H9 (cell line): Measurements from ENCODE around the gene RAD18. TPM values are rescaled to one million over a fixed set of nuclear protein-coding genes. Genes with fewer than 3 reads are reported as not detected.

Source experiments
- DNase-seq: peaks from one replicate; pipeline ENCODE4 v3.0.0-alpha.2; 2017
- H2AFZ ChIP-seq: one replicate; pipeline ENCODE4 v1.6.1; 2013; ENCODE audit warnings: mild to moderate bottlenecking, low read length, control low read depth, moderate library complexity
- H2AK5ac ChIP-seq: 2 replicates; pipeline ENCODE4 v1.6.1; 2013; ENCODE audit warnings: low read length, control low read depth, mixed read lengths; ENCODE audit not compliant: insufficient read length
- H2BK120ac ChIP-seq: one replicate; pipeline ENCODE4 v1.6.1; 2013; ENCODE audit warnings: low read depth, mild to moderate bottlenecking, low read length, control low read depth, inconsistent platforms; ENCODE audit not compliant: poor library complexity, severe bottlenecking
- H2BK12ac ChIP-seq: 2 replicates; pipeline ENCODE4 v1.6.1; 2013; ENCODE audit warnings: low read length, control low read depth, mixed read lengths, low read depth; ENCODE audit not compliant: insufficient read length
- H2BK15ac ChIP-seq: 2 replicates; pipeline ENCODE4 v1.6.1; 2013; ENCODE audit warnings: low read depth, low read length, control low read depth
- H2BK20ac ChIP-seq: one replicate; pipeline ENCODE4 v1.6.1; 2013; ENCODE audit warnings: low read depth, mild to moderate bottlenecking, low read length, control low read depth, inconsistent platforms; ENCODE audit not compliant: poor library complexity, severe bottlenecking
- H2BK5ac ChIP-seq: 2 replicates; pipeline ENCODE4 v1.6.1; 2013; ENCODE audit warnings: low read length, control low read depth, mixed read lengths; ENCODE audit not compliant: insufficient read length
- H3K14ac ChIP-seq: 2 replicates; pipeline ENCODE4 v1.6.1; 2013; ENCODE audit warnings: low read length, control low read depth; ENCODE audit not compliant: insufficient read depth
- H3K18ac ChIP-seq: 2 replicates; pipeline ENCODE4 v1.6.1; 2013; ENCODE audit warnings: low read depth, mild to moderate bottlenecking, mixed read lengths, low read length, control low read depth; ENCODE audit not compliant: insufficient read length
- H3K23ac ChIP-seq: 2 replicates; pipeline ENCODE4 v1.6.1; 2013; ENCODE audit warnings: low read length, control low read depth, mixed read lengths, low read depth; ENCODE audit not compliant: insufficient read length
- H3K23me2 ChIP-seq: 2 replicates; pipeline ENCODE4 v1.6.1; 2013; ENCODE audit warnings: low read depth, mild to moderate bottlenecking, mixed read lengths, low read length, control low read depth; ENCODE audit not compliant: insufficient read length, poor library complexity, severe bottlenecking
- H3K27ac ChIP-seq: 2 replicates; pipeline ENCODE4 v1.5.1; 2013; ENCODE audit warnings: low read length, control low read depth, mixed read lengths, low read depth; ENCODE audit not compliant: insufficient read length
- H3K27me3 ChIP-seq: 2 replicates; pipeline ENCODE4 v1.6.1; 2013; ENCODE audit warnings: low read length, control low read depth, inconsistent platforms; ENCODE audit not compliant: insufficient read depth
- H3K4ac ChIP-seq: 2 replicates; pipeline ENCODE4 v1.6.1; 2013; ENCODE audit warnings: low read depth, mild to moderate bottlenecking, control low read depth, inconsistent platforms, low read length, moderate library complexity
- H3K4me1 ChIP-seq: 2 replicates; pipeline ENCODE4 v1.6.1; 2013; ENCODE audit warnings: low read length, control low read depth, inconsistent platforms; ENCODE audit not compliant: insufficient read depth
- H3K4me2 ChIP-seq: 2 replicates; pipeline ENCODE4 v1.6.1; 2013; ENCODE audit warnings: low read length, control low read depth, mixed read lengths; ENCODE audit not compliant: insufficient read length, insufficient read depth
- H3K56ac ChIP-seq: 2 replicates; pipeline ENCODE4 v1.6.1; 2013; ENCODE audit warnings: low read depth, mild to moderate bottlenecking, mixed read lengths, low read length, control low read depth; ENCODE audit not compliant: insufficient read length
- H3K79me1 ChIP-seq: 2 replicates; pipeline ENCODE4 v1.6.1; 2013; ENCODE audit warnings: low read depth, mild to moderate bottlenecking, moderate library complexity, low read length, control low read depth, inconsistent platforms; ENCODE audit not compliant: insufficient read depth, poor library complexity, severe bottlenecking
- H3K79me2 ChIP-seq: 2 replicates; pipeline ENCODE4 v1.6.1; 2013; ENCODE audit warnings: low read length, control low read depth, inconsistent platforms; ENCODE audit not compliant: insufficient read depth
- H3K9ac ChIP-seq: 2 replicates; pipeline ENCODE4 v1.6.1; 2013; ENCODE audit warnings: low read length, control low read depth, mixed read lengths; ENCODE audit not compliant: insufficient read length; ENCODE audit errors: extremely low read depth
- H3K9me3 ChIP-seq: one replicate; pipeline ENCODE4 v1.6.1; 2013; ENCODE audit warnings: low read depth, low read length, inconsistent platforms; ENCODE audit not compliant: control insufficient read depth
- H3T11ph ChIP-seq: one replicate; pipeline ENCODE4 v1.6.1; 2013; ENCODE audit warnings: mild to moderate bottlenecking, low read length, control low read depth, inconsistent platforms
- H4K20me1 ChIP-seq: one replicate; pipeline ENCODE4 v1.6.1; 2013; ENCODE audit not compliant: control insufficient read depth, insufficient read length, insufficient read depth
- H4K5ac ChIP-seq: 2 replicates; pipeline ENCODE4 v1.6.1; 2013; ENCODE audit warnings: low read depth, mild to moderate bottlenecking, mixed read lengths, low read length, control low read depth; ENCODE audit not compliant: insufficient read length
- H4K8ac ChIP-seq: replicated peaks from 2 replicates; pipeline ENCODE4 v1.6.1; 2013; ENCODE audit warnings: low read length, control low read depth, mixed read lengths, low read depth; ENCODE audit not compliant: insufficient read length
- H4K91ac ChIP-seq: 2 replicates; pipeline ENCODE4 v1.6.1; 2013; ENCODE audit warnings: low read depth, mild to moderate bottlenecking, moderate library complexity, mixed read lengths, low read length, control low read depth; ENCODE audit not compliant: insufficient read length
- H3K27ac Mint-ChIP-seq, 3 experiments: 2 replicates in 2 of 3; 3 replicates in 1 of 3; pipeline ENCODE4 v1.8.0; 2020 to 2021; ENCODE audit warnings: mixed read lengths in 3 of 3, mild to moderate bottlenecking in 1 of 3, moderate library complexity in 1 of 3
- H3K27me3 Mint-ChIP-seq: 2 replicates; pipeline ENCODE4 v1.8.0; 2021; ENCODE audit warnings: low read depth, mild to moderate bottlenecking, moderate library complexity, mixed read lengths
- H3K36me3 Mint-ChIP-seq, 3 experiments: 2 replicates in 2 of 3; 3 replicates in 1 of 3; pipeline ENCODE4 v1.8.0; 2020 to 2021; ENCODE audit warnings: low read depth in 3 of 3, mixed read lengths in 3 of 3; ENCODE audit not compliant: insufficient read depth in 1 of 3
- H3K4me1 Mint-ChIP-seq, 2 experiments: 2 replicates each; pipeline ENCODE4 v1.8.0; 2020; ENCODE audit warnings: mixed read lengths in 2 of 2
- H3K4me3 Mint-ChIP-seq, 2 experiments: 2 replicates in 1 of 2; 3 replicates in 1 of 2; pipeline ENCODE4 v1.8.0; 2020 to 2021; ENCODE audit warnings: mild to moderate bottlenecking in 2 of 2, mixed read lengths in 2 of 2, moderate library complexity in 1 of 2
- H3K9me3 Mint-ChIP-seq, 2 experiments: 2 replicates in 1 of 2; 3 replicates in 1 of 2; pipeline ENCODE4 v1.8.0; 2020; ENCODE audit warnings: mild to moderate bottlenecking in 2 of 2, mixed read lengths in 2 of 2, moderate library complexity in 1 of 2
- WGBS: extraction: QIAGEN DNeasy Blood & Tissue Kit; methylation state at CpG from one replicate; pipeline ENCODE4 v1.1.7; 2013; ENCODE audit warnings: missing lambda C conversion rate, low lambda C conversion rate, mixed read lengths; ENCODE audit not compliant: insufficient read length; ENCODE audit errors: extremely low coverage; 5-methylcytosine and 5-hydroxymethylcytosine counted together
- long read RNA-seq: library from polyadenylated mRNA; unstranded; transcript quantifications from one replicate; pipeline ENCODE4 v2.0.0, GENCODE V29; 2020
- total RNA-seq: library from RNA; stranded (reverse); gene quantifications from 2 replicates; pipeline ENCODE4 v1.2.1, GENCODE V29; 2021
- TF ChIP-seq, protein P1 (sequence below): fragments of 200-600 bp; sonication (generic); conservative IDR thresholded peaks from 3 replicates; pipeline ENCODE4 v1.8.0; 2021; ENCODE audit warnings: antibody characterized with exemption, mild to moderate bottlenecking

Gene RAD18, protein sequence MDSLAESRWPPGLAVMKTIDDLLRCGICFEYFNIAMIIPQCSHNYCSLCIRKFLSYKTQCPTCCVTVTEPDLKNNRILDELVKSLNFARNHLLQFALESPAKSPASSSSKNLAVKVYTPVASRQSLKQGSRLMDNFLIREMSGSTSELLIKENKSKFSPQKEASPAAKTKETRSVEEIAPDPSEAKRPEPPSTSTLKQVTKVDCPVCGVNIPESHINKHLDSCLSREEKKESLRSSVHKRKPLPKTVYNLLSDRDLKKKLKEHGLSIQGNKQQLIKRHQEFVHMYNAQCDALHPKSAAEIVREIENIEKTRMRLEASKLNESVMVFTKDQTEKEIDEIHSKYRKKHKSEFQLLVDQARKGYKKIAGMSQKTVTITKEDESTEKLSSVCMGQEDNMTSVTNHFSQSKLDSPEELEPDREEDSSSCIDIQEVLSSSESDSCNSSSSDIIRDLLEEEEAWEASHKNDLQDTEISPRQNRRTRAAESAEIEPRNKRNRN
- 27.8 and 30.2 TPM in 2 replicates for total RNA-seq
- long read RNA-seq, full-length matches to known transcripts = 58 of 84 reads
- long read RNA-seq, partial matches to known transcripts = 18 of 84 reads
- long read RNA-seq, other reads (novel, unspliced or antisense) = 8 of 84 reads

DNA sequence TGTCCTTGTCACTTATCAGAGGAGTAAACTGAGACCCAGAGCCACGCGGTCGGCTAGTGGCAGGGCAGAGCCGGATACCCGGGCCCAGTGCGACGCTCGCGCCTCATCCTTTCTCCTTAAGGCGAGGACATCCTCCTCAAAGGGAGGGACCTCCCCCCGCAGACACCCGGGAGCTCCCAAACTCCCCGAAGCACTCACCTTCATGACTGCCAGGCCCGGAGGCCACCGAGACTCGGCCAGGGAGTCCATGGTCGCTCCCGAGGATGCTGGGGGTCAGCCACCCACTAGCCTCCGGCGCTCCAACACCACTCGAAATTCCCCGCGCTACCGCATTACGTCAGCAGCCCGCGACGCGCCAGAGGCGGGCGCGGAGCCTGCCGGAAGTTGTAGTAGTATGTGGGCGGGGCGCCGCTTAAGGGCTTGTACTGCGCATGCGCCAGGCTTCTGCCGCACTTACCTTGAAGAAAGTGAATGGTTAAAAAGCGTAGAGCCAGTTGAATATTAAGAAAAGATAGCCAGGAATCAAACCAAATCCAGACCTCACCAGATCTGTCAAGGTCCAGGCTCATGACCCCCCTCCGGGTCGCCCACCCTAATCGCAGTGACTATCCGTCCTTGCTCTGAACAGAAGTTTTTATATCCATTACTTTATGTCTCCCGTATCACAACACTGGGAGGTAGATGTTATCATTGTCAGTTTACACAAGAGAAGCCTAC is at the start of gene RAD18:
TSS of gene RAD18 (minus strand) at position 336 of the 717 bp plus-strand sequence. CDS start at position 249, 87 bp downstream.
- H3K27ac ChIP-seq = peak within 1 kb of the TSS; percentile 89
- no peak within 1 kb of the TSS for H4K8ac ChIP-seq
- H3K4me2 ChIP-seq = peak within 1 kb of the TSS; percentile 97
- WGBS = no CpG with 5 or more reads among the region's 45 CpGs
- TF ChIP-seq, protein P1, sequence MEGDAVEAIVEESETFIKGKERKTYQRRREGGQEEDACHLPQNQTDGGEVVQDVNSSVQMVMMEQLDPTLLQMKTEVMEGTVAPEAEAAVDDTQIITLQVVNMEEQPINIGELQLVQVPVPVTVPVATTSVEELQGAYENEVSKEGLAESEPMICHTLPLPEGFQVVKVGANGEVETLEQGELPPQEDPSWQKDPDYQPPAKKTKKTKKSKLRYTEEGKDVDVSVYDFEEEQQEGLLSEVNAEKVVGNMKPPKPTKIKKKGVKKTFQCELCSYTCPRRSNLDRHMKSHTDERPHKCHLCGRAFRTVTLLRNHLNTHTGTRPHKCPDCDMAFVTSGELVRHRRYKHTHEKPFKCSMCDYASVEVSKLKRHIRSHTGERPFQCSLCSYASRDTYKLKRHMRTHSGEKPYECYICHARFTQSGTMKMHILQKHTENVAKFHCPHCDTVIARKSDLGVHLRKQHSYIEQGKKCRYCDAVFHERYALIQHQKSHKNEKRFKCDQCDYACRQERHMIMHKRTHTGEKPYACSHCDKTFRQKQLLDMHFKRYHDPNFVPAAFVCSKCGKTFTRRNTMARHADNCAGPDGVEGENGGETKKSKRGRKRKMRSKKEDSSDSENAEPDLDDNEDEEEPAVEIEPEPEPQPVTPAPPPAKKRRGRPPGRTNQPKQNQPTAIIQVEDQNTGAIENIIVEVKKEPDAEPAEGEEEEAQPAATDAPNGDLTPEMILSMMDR = no peak
- no peaks in the 10 kb centered on the region for H3K9me3 ChIP-seq
- H3K4me1 Mint-ChIP-seq = peaks cover 27 to 30% of the 10 kb centered on the region in 2 experiments
- H2AFZ ChIP-seq = no peak within 1 kb of the TSS
- peak within 1 kb of the TSS; percentile 83 to 97 (median 95) for H3K27ac Mint-ChIP-seq
- no peak within 1 kb of the TSS; the same call in 1 of the 2 replicates for H3K14ac ChIP-seq
- no peak within 1 kb of the TSS for H2BK12ac ChIP-seq
- H3K36me3 Mint-ChIP-seq = peaks cover 0 to 13% (median 5%) of the 10 kb centered on the region in 3 experiments; a peak in 3 of 7 replicates
- peak within 1 kb of the TSS; percentile 10 for H2AK5ac ChIP-seq
- H3K27me3 Mint-ChIP-seq = no peaks in the 10 kb centered on the region; the same call in 1 of the 2 replicates
- H3K23me2 ChIP-seq = peaks cover 13% of the 10 kb centered on the region
- H3K4me3 Mint-ChIP-seq = peak within 1 kb of the TSS; percentile 96 to 97
- no peak within 1 kb of the TSS for H3T11ph ChIP-seq
- no peak within 1 kb of the TSS for H3K23ac ChIP-seq
- peaks cover 6% of the 10 kb centered on the region for H3K79me1 ChIP-seq
- no peaks in the 10 kb centered on the region; the same call in 1 of the 2 replicates for H3K4me1 ChIP-seq
- H3K27me3 ChIP-seq = no peaks in the 10 kb centered on the region
- H2BK20ac ChIP-seq = no peak within 1 kb of the TSS
- peak; percentile 93 for DNase-seq
- peaks cover 9% of the 10 kb centered on the region; the same call in 1 of the 2 replicates for H3K79me2 ChIP-seq
- H2BK15ac ChIP-seq = no peak within 1 kb of the TSS
- H4K5ac ChIP-seq = peak within 1 kb of the TSS; percentile 9
- H3K18ac ChIP-seq = no peak within 1 kb of the TSS
- H3K9ac ChIP-seq = peak within 1 kb of the TSS; percentile 93
- H3K4ac ChIP-seq = no peak within 1 kb of the TSS
- no peak within 1 kb of the TSS for H4K91ac ChIP-seq
- H3K56ac ChIP-seq = no peak within 1 kb of the TSS
- H2BK5ac ChIP-seq = no peak within 1 kb of the TSS
- H3K9me3 Mint-ChIP-seq = no peaks in the 10 kb centered on the region
- H2BK120ac ChIP-seq = no peak within 1 kb of the TSS
- H4K20me1 ChIP-seq = no peaks in the 10 kb centered on the region
